ENCODE data around the gene KLHDC4. TPM values are rescaled to one million over a fixed set of nuclear protein-coding genes. Genes with fewer than 3 reads are reported as not detected.

The KLHDC4 gene
- total RNA-seq, 5 donors from 2014 or later (not counting 1 experiment from before 2014, with no cell fraction given) = 104 to 136 (median 116) TPM

GRCh38 chr16:87754535-87754934 is 11.3 kb downstream of the KLHDC4 start:
- H3K4me3 ChIP-seq (ENCODE audit: control insufficient read depth in 1 of 2, extremely low read depth in 1 of 2, low read length in 1 of 2) = no peak overlapping the region
- ChIA-PET POLR2A (no interaction called here), CTCF (no interaction called here)
- H3K4me3 Mint-ChIP-seq = no peak overlapping the region
- WGBS (ENCODE audit: insufficient coverage) = 75% methylated on average over 8 of the region's 11 CpGs
- H3K27ac Mint-ChIP-seq = peak overlapping the region in 1 of 2 donors; percentile 51
- DNase-seq (peak in 3 of 35 experiments; percentile 14 to 52 (median 22)), ATAC-seq (replicated peaks in 1 of 4) (peak in 1 of 4 experiments; percentile 29)
- no peaks in the 10 kb centered on the region for H3K9me3 Mint-ChIP-seq
- no peaks in the 10 kb centered on the region for H3K27me3 Mint-ChIP-seq
- no peaks in the 10 kb centered on the region for H3K27me3 ChIP-seq (replicated peaks in 1 of 2; ENCODE audit: control insufficient read depth in 2 of 2, extremely low read depth in 1 of 2, insufficient read depth in 2 of 2, low read length in 1 of 2)
- peaks cover 56% of the 10 kb centered on the region for H3K36me3 Mint-ChIP-seq
- peaks cover 13 to 66% of the 10 kb centered on the region in 2 donors for H3K36me3 ChIP-seq (ENCODE audit: control insufficient read depth in 2 of 2, extremely low read depth in 1 of 2, insufficient read depth in 1 of 2, low read length in 1 of 2)
- H3K9me3 ChIP-seq = no peaks in the 10 kb centered on the region
- peaks cover 8 to 26% (median 12%) of the 10 kb centered on the region in 3 donors for H3K4me1 Mint-ChIP-seq
- no peak overlapping the region for H3K27ac ChIP-seq (ENCODE audit: low read length)
- H3K4me1 ChIP-seq (ENCODE audit: control insufficient read depth in 1 of 2, extremely low read depth in 1 of 2, insufficient read depth in 2 of 2, low read length in 2 of 2) = peaks cover 0 to 28% of the 10 kb centered on the region in 2 experiments

GRCh38 chr16:87747626-87748414 is 18.0 kb downstream of the KLHDC4 start:
- WGBS (ENCODE audit: insufficient coverage) = 88% methylated on average over 15 of the region's 22 CpGs
- no peak overlapping the region for H3K4me3 Mint-ChIP-seq
- ATAC-seq (replicated peaks in 1 of 4) (no peak), DNase-seq (no peak)
- POLR2A ChIA-PET = no interaction called here
- Histone ChIP-seq H3K4me3 (ENCODE audit: control insufficient read depth in 1 of 2, extremely low read depth in 1 of 2, low read length in 1 of 2) (no peak overlapping the region), H3K27ac (ENCODE audit: low read length) (no peak overlapping the region), H3K9me3 (no peaks in the 10 kb centered on the region), H3K27me3 (replicated peaks in 1 of 2; ENCODE audit: control insufficient read depth in 2 of 2, extremely low read depth in 1 of 2, insufficient read depth in 2 of 2, low read length in 1 of 2) (no peaks in the 10 kb centered on the region), H3K4me1 (ENCODE audit: control insufficient read depth in 1 of 2, extremely low read depth in 1 of 2, insufficient read depth in 2 of 2, low read length in 2 of 2) (no peaks in the 10 kb centered on the region), H3K36me3 (ENCODE audit: control insufficient read depth in 2 of 2, extremely low read depth in 1 of 2, insufficient read depth in 1 of 2, low read length in 1 of 2) (peaks cover 33 to 76% of the 10 kb centered on the region in 2 donors)
- no peak overlapping the region for H3K27ac Mint-ChIP-seq
- peaks cover 4 to 10% (median 9%) of the 10 kb centered on the region in 3 donors for H3K4me1 Mint-ChIP-seq
- CTCF ChIA-PET = no interaction called here
- no peaks in the 10 kb centered on the region for H3K27me3 Mint-ChIP-seq
- H3K36me3 Mint-ChIP-seq = peaks cover 55% of the 10 kb centered on the region
- no peaks in the 10 kb centered on the region for H3K9me3 Mint-ChIP-seq

GRCh38 chr16:87746178-87746577 is 19.6 kb downstream of the KLHDC4 start:
- Histone ChIP-seq H3K9me3 (no peaks in the 10 kb centered on the region), H3K4me3 (ENCODE audit: control insufficient read depth in 1 of 2, extremely low read depth in 1 of 2, low read length in 1 of 2) (no peak overlapping the region), H3K27ac (ENCODE audit: low read length) (no peak overlapping the region), H3K36me3 (ENCODE audit: control insufficient read depth in 2 of 2, extremely low read depth in 1 of 2, insufficient read depth in 1 of 2, low read length in 1 of 2) (peaks cover 48 to 83% of the 10 kb centered on the region in 2 donors), H3K27me3 (replicated peaks in 1 of 2; ENCODE audit: control insufficient read depth in 2 of 2, extremely low read depth in 1 of 2, insufficient read depth in 2 of 2, low read length in 1 of 2) (no peaks in the 10 kb centered on the region), H3K4me1 (ENCODE audit: control insufficient read depth in 1 of 2, extremely low read depth in 1 of 2, insufficient read depth in 2 of 2, low read length in 2 of 2) (no peaks in the 10 kb centered on the region)
- DNase-seq = no peak
- 98% methylated on average over 6 of the region's 8 CpGs for WGBS (ENCODE audit: insufficient coverage)
- peaks cover 59% of the 10 kb centered on the region for H3K36me3 Mint-ChIP-seq
- ChIA-PET CTCF (no interaction called here), POLR2A (no interaction called here)
- ATAC-seq (replicated peaks in 1 of 4) = no peak
- H3K9me3 Mint-ChIP-seq = no peaks in the 10 kb centered on the region
- H3K27ac Mint-ChIP-seq = no peak overlapping the region
- H3K4me1 Mint-ChIP-seq = peaks cover 8 to 13% (median 11%) of the 10 kb centered on the region in 3 donors
- H3K27me3 Mint-ChIP-seq = no peaks in the 10 kb centered on the region
- H3K4me3 Mint-ChIP-seq = no peak overlapping the region

- Histone ChIP-seq H3K9me3 (no peaks in the 10 kb centered on the region), H3K4me3 (ENCODE audit: control insufficient read depth in 1 of 2, extremely low read depth in 1 of 2, low read length in 1 of 2) (no peak overlapping the region), H3K36me3 (ENCODE audit: control insufficient read depth in 2 of 2, extremely low read depth in 1 of 2, insufficient read depth in 1 of 2, low read length in 1 of 2) (peaks cover 49 to 83% of the 10 kb centered on the region in 2 donors), H3K27ac (ENCODE audit: low read length) (no peak overlapping the region), H3K4me1 (ENCODE audit: control insufficient read depth in 1 of 2, extremely low read depth in 1 of 2, insufficient read depth in 2 of 2, low read length in 2 of 2) (no peaks in the 10 kb centered on the region), H3K27me3 (replicated peaks in 1 of 2; ENCODE audit: control insufficient read depth in 2 of 2, extremely low read depth in 1 of 2, insufficient read depth in 2 of 2, low read length in 1 of 2) (no peaks in the 10 kb centered on the region)
- Mint-ChIP-seq H3K27ac (no peak overlapping the region), H3K4me3 (no peak overlapping the region), H3K27me3 (no peaks in the 10 kb centered on the region), H3K9me3 (no peaks in the 10 kb centered on the region), H3K36me3 (peaks cover 58% of the 10 kb centered on the region), H3K4me1 (peaks cover 10 to 20% (median 16%) of the 10 kb centered on the region in 3 donors)
- ChIA-PET POLR2A (no interaction called here), CTCF (no interaction called here)
- DNase-seq (no peak), ATAC-seq (replicated peaks in 1 of 4) (no peak)
- 87% methylated on average over 16 of the region's 25 CpGs for WGBS (ENCODE audit: insufficient coverage)
These were observed 20.9 kb downstream of the KLHDC4 start for GRCh38 chr16:87744750-87745514.

GRCh38 chr16:87742781-87743490 is 22.9 kb downstream of the KLHDC4 start:
- ChIA-PET POLR2A (no interaction called here), CTCF (no interaction called here)
- Histone ChIP-seq H3K4me3 (ENCODE audit: control insufficient read depth in 1 of 2, extremely low read depth in 1 of 2, low read length in 1 of 2) (no peak overlapping the region), H3K36me3 (ENCODE audit: control insufficient read depth in 2 of 2, extremely low read depth in 1 of 2, insufficient read depth in 1 of 2, low read length in 1 of 2) (peaks cover 46 to 70% of the 10 kb centered on the region in 2 donors), H3K9me3 (no peaks in the 10 kb centered on the region), H3K27ac (ENCODE audit: low read length) (no peak overlapping the region), H3K27me3 (replicated peaks in 1 of 2; ENCODE audit: control insufficient read depth in 2 of 2, extremely low read depth in 1 of 2, insufficient read depth in 2 of 2, low read length in 1 of 2) (no peaks in the 10 kb centered on the region), H3K4me1 (ENCODE audit: control insufficient read depth in 1 of 2, extremely low read depth in 1 of 2, insufficient read depth in 2 of 2, low read length in 2 of 2) (no peaks in the 10 kb centered on the region)
- H3K9me3 Mint-ChIP-seq = no peaks in the 10 kb centered on the region
- H3K27ac Mint-ChIP-seq = no peak overlapping the region
- peaks cover 10 to 20% (median 18%) of the 10 kb centered on the region in 3 donors for H3K4me1 Mint-ChIP-seq
- H3K27me3 Mint-ChIP-seq = no peaks in the 10 kb centered on the region
- no peak overlapping the region for H3K4me3 Mint-ChIP-seq
- H3K36me3 Mint-ChIP-seq = peaks cover 43% of the 10 kb centered on the region
- DNase-seq = no peak
- 98% methylated on average over 13 of the region's 17 CpGs for WGBS (ENCODE audit: insufficient coverage)
- ATAC-seq (replicated peaks in 1 of 4) = no peak

- no peaks in the 10 kb centered on the region for H3K9me3 ChIP-seq
- H3K4me1 Mint-ChIP-seq = peaks cover 10 to 20% (median 18%) of the 10 kb centered on the region in 3 donors
- H3K4me3 Mint-ChIP-seq = no peak overlapping the region
- WGBS (ENCODE audit: insufficient coverage) = 93% methylated on average over 13 of the region's 16 CpGs
- H3K36me3 ChIP-seq (ENCODE audit: control insufficient read depth in 2 of 2, extremely low read depth in 1 of 2, insufficient read depth in 1 of 2, low read length in 1 of 2) = peaks cover 42 to 59% of the 10 kb centered on the region in 2 donors
- DNase-seq (no peak), ATAC-seq (replicated peaks in 1 of 4) (no peak)
- no peaks in the 10 kb centered on the region for H3K27me3 ChIP-seq (replicated peaks in 1 of 2; ENCODE audit: control insufficient read depth in 2 of 2, extremely low read depth in 1 of 2, insufficient read depth in 2 of 2, low read length in 1 of 2)
- no peak overlapping the region for H3K4me3 ChIP-seq (ENCODE audit: control insufficient read depth in 1 of 2, extremely low read depth in 1 of 2, low read length in 1 of 2)
- no peaks in the 10 kb centered on the region for H3K4me1 ChIP-seq (ENCODE audit: control insufficient read depth in 1 of 2, extremely low read depth in 1 of 2, insufficient read depth in 2 of 2, low read length in 2 of 2)
- no peaks in the 10 kb centered on the region for H3K9me3 Mint-ChIP-seq
- H3K27ac ChIP-seq (ENCODE audit: low read length) = no peak overlapping the region
- peaks cover 36% of the 10 kb centered on the region for H3K36me3 Mint-ChIP-seq
- POLR2A ChIA-PET = no interaction called here
- H3K27me3 Mint-ChIP-seq = no peaks in the 10 kb centered on the region
- H3K27ac Mint-ChIP-seq = peak overlapping the region; percentile 11 to 24
- CTCF ChIA-PET = no interaction called here
These were observed 23.9 kb downstream of the KLHDC4 start for GRCh38 chr16:87741700-87742415.
